ENCODE results near the gene BTN2A1. TPM values are rescaled to one million over a fixed set of nuclear protein-coding genes. Genes with fewer than 3 reads are reported as not detected.

Gene BTN2A1
- total and polyA plus RNA-seq, 9 of the 15 experiments (the other 6 are each of a cell fraction or from before 2014, with no cell fraction given): 6.7 to 22.1 (median 16.4) TPM

- no peak for TF ChIP-seq RBM22 (IDR thresholded peaks at IDR 0.05; ENCODE audit: low read depth, low read length, poor library complexity, severe bottlenecking)
- no peak for TF ChIP-seq HMG20B (CRISPR knock-in tag; IDR thresholded peaks at IDR 0.05)
- no peak for TF ChIP-seq ETV1 (tag; conservative IDR thresholded peaks at IDR 0.05; ENCODE audit: low read depth)
- TF ChIP-seq HNRNPK (IDR thresholded peaks at IDR 0.05; ENCODE audit: low read depth, low read length, poor library complexity, severe bottlenecking): no peak
- no peak for TF ChIP-seq MCM3 (IDR thresholded peaks at IDR 0.05)
Measured at GRCh38 chr6:26485112-26485780, 27.5 kb downstream of the BTN2A1 start (continued).

- Histone ChIP-seq H3K36me3 (ENCODE audit: control insufficient read depth, insufficient read depth, low read length) (no peaks in the 10 kb centered on the region), H3K4me1 (replicated peaks in 1 of 2; ENCODE audit: control insufficient read depth in 2 of 2, insufficient read depth in 2 of 2, low read length in 2 of 2) (peaks cover 0 to 9% of the 10 kb centered on the region in 2 experiments; a peak in 2 of 5 replicates), H4K20me1 (replicated peaks; ENCODE audit: control insufficient read depth, insufficient read depth, low read length) (no peaks in the 10 kb centered on the region), H3K79me2 (ENCODE audit: control insufficient read depth, insufficient read depth, low read length) (no peaks in the 10 kb centered on the region), H3K9me1 (ENCODE audit: control insufficient read depth, insufficient read depth, low read length) (no peaks in the 10 kb centered on the region), H2AFZ (ENCODE audit: low read depth, low read length) (peak overlapping the region; percentile 16; the same call in 1 of the 2 replicates), H3K4me3 (no peak overlapping the region), H3K4me2 (ENCODE audit: insufficient read depth, low read length) (no peak overlapping the region), H3K9me3 (replicated peaks; ENCODE audit: control insufficient read depth, insufficient read depth, low read depth, low read length) (peaks cover 3% of the 10 kb centered on the region), H3K9ac (ENCODE audit: insufficient read depth in 1 of 2, low read depth in 2 of 2, low read length in 2 of 2) (no peak overlapping the region), H3K27me3 (ENCODE audit: control insufficient read depth in 2 of 2, insufficient read depth in 2 of 2, low read length in 2 of 2) (no peaks in the 10 kb centered on the region), H3K27ac (ENCODE audit: extremely low read depth, low read depth, low read length) (no peak overlapping the region)
- intact Hi-C loops (cut with micrococcal nuclease): no loop called here
- peak; percentile 73; the same call in 1 of the 2 replicates for TF ChIP-seq CHD2 (IDR thresholded peaks at IDR 0.05; ENCODE audit: low read depth, low read length)
- TF ChIP-seq CC2D1A (IDR thresholded peaks at IDR 0.05): peak; percentile 57
- TF ChIP-seq, protein P1, sequence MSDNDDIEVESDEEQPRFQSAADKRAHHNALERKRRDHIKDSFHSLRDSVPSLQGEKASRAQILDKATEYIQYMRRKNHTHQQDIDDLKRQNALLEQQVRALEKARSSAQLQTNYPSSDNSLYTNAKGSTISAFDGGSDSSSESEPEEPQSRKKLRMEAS (CRISPR knock-in tag; IDR thresholded peaks at IDR 0.05): no peak
- ATAC-seq (no peak; the same call in 2 of the 3 replicates), DNase-seq (ENCODE audit: extremely low read depth in 1 of 4, low spot score in 3 of 4) (no peak), FAIRE-seq (no peak)
- BruUV-seq (replicated peaks): no TSS peak
- ChIA-PET POLR2A (interaction anchor here (0.6 to 0.7 kb wide), 2 partner anchors 9 to 132 kb away, joined by 3 read pairs; no protein-coding TSS in a partner anchor), CTCF (ENCODE audit: low intra/inter-chr PET ratio) (no interaction called here)
- WGBS (ENCODE audit: insufficient coverage, low coverage, missing lambda C conversion rate): 34% methylated on average over 5 of the region's 5 CpGs
- in situ Hi-C loops (cut with MboI): no loop called here
Measured at GRCh38 chr6:26486358-26486757, 28.6 kb downstream of the BTN2A1 start.
